Natural killer cell treated with Interleukin-12 subunit alpha and Interleukin-12 subunit beta and Interleukin-15 and Interleukin-18, amount 100 ng/mL, for 72 hours (primary cell): ENCODE results near the gene CAPN1. TPM values are rescaled to one million over a fixed set of nuclear protein-coding genes. Genes with fewer than 3 reads are reported as not detected.

Source experiments
- ATAC-seq, 2 donors: fragments of 150-1000 bp; cut with Tn5 transposase in 1 of 2; sonication (Bioruptor Pico), chemical (Tn5 transposase) in 1 of 2; 2 replicates each; pipeline ENCODE4 v1.10.0; 2021
- DNase-seq: peaks from one replicate; pipeline ENCODE4 v3.0.0; 2022; ENCODE audit warnings: low spot score
- H3K27ac Mint-ChIP-seq, 2 donors: 1 replicate in 1 of 2; 2 replicates in 1 of 2; pipeline ENCODE4 v1.8.0; 2022; ENCODE audit warnings: mixed read lengths in 2 of 2, mild to moderate bottlenecking in 1 of 2, moderate library complexity in 1 of 2
- H3K27me3 Mint-ChIP-seq, 2 donors: 1 replicate in 1 of 2; 2 replicates in 1 of 2; pipeline ENCODE4 v1.8.0; 2022; ENCODE audit warnings: mixed read lengths in 2 of 2
- H3K36me3 Mint-ChIP-seq: one replicate; pipeline ENCODE4 v1.8.0; 2022; ENCODE audit warnings: mixed read lengths
- H3K4me1 Mint-ChIP-seq, 2 donors: 1 replicate in 1 of 2; 2 replicates in 1 of 2; pipeline ENCODE4 v1.8.0; 2022; ENCODE audit warnings: low read depth in 2 of 2, mixed read lengths in 2 of 2, mild to moderate bottlenecking in 1 of 2
- H3K4me3 Mint-ChIP-seq: one replicate; pipeline ENCODE4 v1.8.0; 2022; ENCODE audit warnings: mixed read lengths
- H3K9me3 Mint-ChIP-seq: 2 replicates; pipeline ENCODE4 v1.8.0; 2022; ENCODE audit warnings: mixed read lengths
- total RNA-seq, 2 donors: library from RNA; stranded (reverse); gene quantifications; one replicate each; pipeline ENCODE4 v1.2.3, GENCODE V29; 2022

Gene CAPN1
- total RNA-seq, 2 donors from 2014 or later, result 141 to 146 TPM

DNA sequence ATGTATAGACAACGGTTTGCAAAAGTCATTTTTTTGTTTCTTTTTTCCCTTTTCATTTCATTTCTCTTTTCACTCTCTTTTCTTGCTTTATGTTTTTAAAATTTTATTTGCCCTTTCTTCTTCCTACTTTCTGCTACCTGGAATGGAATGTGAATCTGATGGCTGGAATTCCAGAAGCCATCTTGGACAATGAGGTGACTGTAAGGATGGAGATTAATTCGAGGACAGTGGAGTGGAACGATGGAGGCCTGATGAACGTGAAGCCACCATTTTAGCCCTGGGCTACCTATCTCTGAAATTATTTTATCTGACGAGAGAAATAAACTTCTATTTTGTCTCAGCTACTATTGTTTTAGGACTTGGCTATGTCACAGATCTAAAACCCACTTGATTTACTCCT lies 77.3 kb downstream of the CAPN1 start:
- no peak for ATAC-seq
- no peak overlapping the region for H3K27ac Mint-ChIP-seq
- peaks cover 7% of the 10 kb centered on the region for H3K36me3 Mint-ChIP-seq
- no peaks in the 10 kb centered on the region for H3K27me3 Mint-ChIP-seq
- no peak for DNase-seq
- peaks cover 18 to 19% of the 10 kb centered on the region in 2 donors for H3K4me1 Mint-ChIP-seq
- H3K9me3 Mint-ChIP-seq, result no peaks in the 10 kb centered on the region
- H3K4me3 Mint-ChIP-seq, result no peak overlapping the region

DNA sequence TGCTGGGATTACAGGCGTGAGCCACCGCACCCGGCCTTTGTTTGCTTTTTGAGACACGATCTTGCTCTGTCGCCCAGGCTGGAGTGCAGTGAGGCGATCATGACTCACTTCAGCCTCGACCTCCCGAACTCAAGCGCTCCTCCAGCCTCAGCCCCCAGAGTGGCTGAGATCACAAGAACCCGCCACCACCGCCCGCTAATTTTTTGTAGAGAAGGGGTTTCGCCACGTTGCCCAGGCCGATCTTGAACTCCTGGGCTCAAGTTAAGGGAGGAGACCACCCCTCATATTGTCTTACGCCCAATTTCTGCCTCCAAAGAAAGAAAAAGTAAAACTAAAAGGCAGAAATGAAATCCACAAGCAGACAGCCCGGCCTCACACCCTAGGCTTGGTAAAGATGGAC lies 78.6 kb downstream of the CAPN1 start:
- peaks cover 25 to 30% of the 10 kb centered on the region in 2 donors for H3K4me1 Mint-ChIP-seq
- ATAC-seq (no peak), DNase-seq (no peak)
- no peaks in the 10 kb centered on the region for H3K27me3 Mint-ChIP-seq
- no peak overlapping the region for H3K4me3 Mint-ChIP-seq
- peaks cover 7% of the 10 kb centered on the region for H3K36me3 Mint-ChIP-seq
- H3K27ac Mint-ChIP-seq, result no peak overlapping the region
- H3K9me3 Mint-ChIP-seq, result no peaks in the 10 kb centered on the region

DNA sequence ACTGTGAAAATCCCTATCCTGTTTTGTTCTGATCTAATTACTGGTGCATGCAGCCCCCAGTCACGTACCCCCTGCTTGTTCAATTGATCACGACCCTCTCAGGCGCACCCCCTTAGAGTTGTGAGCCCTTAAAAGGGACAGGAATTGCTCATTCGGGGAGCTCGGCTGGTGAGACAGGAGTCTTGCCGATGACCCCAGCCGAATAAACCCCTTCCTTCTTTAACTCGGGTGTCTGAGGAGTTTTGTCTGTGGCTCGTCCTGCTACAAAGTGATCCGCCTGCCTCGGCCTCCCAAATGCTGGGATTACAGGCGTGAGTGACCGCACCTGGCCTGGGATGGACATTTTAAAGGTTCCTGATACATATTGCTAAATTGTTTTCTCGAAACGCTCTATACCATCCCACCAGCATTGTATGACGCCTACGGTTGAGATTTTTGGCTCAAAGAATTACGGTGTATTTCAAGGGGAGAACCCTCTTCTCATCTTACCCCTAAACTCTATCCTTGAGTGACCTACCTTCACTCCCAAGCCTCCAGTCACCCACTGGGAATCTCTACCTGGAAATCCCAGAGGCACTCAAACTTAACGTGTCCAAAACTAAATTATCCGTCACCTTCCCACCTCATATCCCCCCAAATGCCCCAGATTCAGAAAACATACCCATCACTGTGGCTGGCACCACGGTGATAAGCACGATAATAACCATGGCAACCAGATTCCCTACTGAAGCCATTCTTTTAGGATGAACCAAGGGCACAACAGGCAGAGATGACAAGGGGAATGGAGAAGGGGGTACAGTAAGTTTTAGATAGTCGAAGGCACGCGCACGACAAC lies 79.2 kb downstream of the CAPN1 start:
- no peaks in the 10 kb centered on the region for H3K27me3 Mint-ChIP-seq
- H3K27ac Mint-ChIP-seq, result peak overlapping the region; percentile 90 to 96
- peak overlapping the region; percentile 97 for H3K4me3 Mint-ChIP-seq
- peaks cover 11% of the 10 kb centered on the region for H3K36me3 Mint-ChIP-seq
- ATAC-seq (no peak), DNase-seq (no peak)
- H3K4me1 Mint-ChIP-seq, result peaks cover 32 to 37% of the 10 kb centered on the region in 2 donors
- no peaks in the 10 kb centered on the region for H3K9me3 Mint-ChIP-seq

Other genes starting within 250 kb of the CAPN1 start
- gene GPHA2, start 246.0 kb upstream of the CAPN1 start, total RNA-seq, result not detected
- not detected for gene MAJIN, start 209.8 kb upstream of the CAPN1 start, total RNA-seq
- gene BATF2, start 185.0 kb upstream of the CAPN1 start, total RNA-seq, result not detected
- gene ARL2, start 167.8 kb upstream of the CAPN1 start, total RNA-seq, result 10 to 100 TPM; 29.4 to 50.5 TPM
- gene SNX15, start 154.5 kb upstream of the CAPN1 start, total RNA-seq, result 10 to 100 TPM; 14.1 to 28.2 TPM
- 10 to 100 TPM in 1 of 2 donors, 1 to 10 TPM in 1; 7.6 to 18.5 TPM for gene SAC3D1, start 140.7 kb upstream of the CAPN1 start, total RNA-seq
- gene NAALADL1, start 123.4 kb upstream of the CAPN1 start, total RNA-seq, result 10 to 100 TPM; 14.2 to 34.7 TPM
- gene CDCA5, start 97.9 kb upstream of the CAPN1 start, total RNA-seq, result 100 to 1,000 TPM in 1 of 2 donors, 10 to 100 TPM in 1; 59.2 to 140 TPM
- 10 to 100 TPM; 34.1 to 36.5 TPM for gene ZFPL1, start 97.7 kb upstream of the CAPN1 start, total RNA-seq
- gene VPS51, start 85.7 kb upstream of the CAPN1 start, total RNA-seq, result 100 to 1,000 TPM; 132 to 149 TPM
- gene TM7SF2, start 70.1 kb upstream of the CAPN1 start, total RNA-seq, result 10 to 100 TPM; 18.6 to 30.7 TPM
- gene ZNHIT2, start 64.2 kb upstream of the CAPN1 start, total RNA-seq, result 10 to 100 TPM in 1 of 2 donors, 1 to 10 TPM in 1; 9.8 to 23.7 TPM
- gene FAU, start 59.8 kb upstream of the CAPN1 start, total RNA-seq, result 100 to 1,000 TPM; 681 to 986 TPM
- gene MRPL49, start 59.6 kb upstream of the CAPN1 start, total RNA-seq, result 10 to 100 TPM; 77.8 to 80.4 TPM
- 10 to 100 TPM; 78.8 to 80.1 TPM for gene SYVN1, start 47.4 kb upstream of the CAPN1 start, total RNA-seq
- not detected for gene SPDYC, start 11.7 kb upstream of the CAPN1 start, total RNA-seq
- gene POLA2, start 80.0 kb downstream of the CAPN1 start, total RNA-seq, result 10 to 100 TPM; 56.8 to 80.9 TPM
- 1 to 10 TPM in 1 of 2 donors, not detected in 1; 1.7 TPM for gene CDC42EP2, start 132.9 kb downstream of the CAPN1 start, total RNA-seq
- 10 to 100 TPM; 61.8 to 82.5 TPM for gene DPF2, start 151.9 kb downstream of the CAPN1 start, total RNA-seq
- 1 to 10 TPM in 1 of 2 donors, under 1 TPM in 1; 0.59 to 1.3 TPM for gene TIGD3, start 172.8 kb downstream of the CAPN1 start, total RNA-seq
- gene SLC25A45, start 200.7 kb downstream of the CAPN1 start, total RNA-seq, result 10 to 100 TPM; 10.8 to 12.6 TPM
- 10 to 100 TPM; 50.5 to 68.4 TPM for gene FRMD8, start 204.7 kb downstream of the CAPN1 start, total RNA-seq
- 100 to 1,000 TPM; 432 to 571 TPM for gene NEAT1, start 240.9 kb downstream of the CAPN1 start, total RNA-seq